ENCODE measurements around the gene OXLD1.
A peak's percentile ranks its signal among the peaks of the same experiment; 100 is the strongest.
"Not testable (repeated sequence)": the region's sequence is repeated elsewhere in the genome, so short reads cannot be mapped to it uniquely, and the experiment has no call there.

Gene OXLD1

GRCh38 chr17:81640011-81640410 is 26.4 kb downstream of the OXLD1 start:
- Mint-ChIP-seq H3K9me3 (no peaks in the 10 kb centered on the region), H3K4me3 (no peak overlapping the region), H3K27ac (no peak overlapping the region), H3K27me3 (ENCODE audit: low read depth) (no peaks in the 10 kb centered on the region), H3K36me3 (ENCODE audit: low read depth) (peaks cover 4% of the 10 kb centered on the region), H3K4me1 (ENCODE audit: low read depth) (peaks cover 8% of the 10 kb centered on the region)

- no peak overlapping the region for H3K27ac Mint-ChIP-seq
- no peaks in the 10 kb centered on the region for H3K9me3 Mint-ChIP-seq
- no peak overlapping the region for H3K4me3 Mint-ChIP-seq
- peaks cover 8% of the 10 kb centered on the region for H3K4me1 Mint-ChIP-seq (ENCODE audit: low read depth)
- peaks cover 4% of the 10 kb centered on the region for H3K36me3 Mint-ChIP-seq (ENCODE audit: low read depth)
- H3K27me3 Mint-ChIP-seq (ENCODE audit: low read depth), result no peaks in the 10 kb centered on the region
These were observed 27.7 kb downstream of the OXLD1 start for GRCh38 chr17:81638683-81639082.

- Mint-ChIP-seq H3K9me3 (no peaks in the 10 kb centered on the region), H3K36me3 (ENCODE audit: low read depth) (peaks cover 8% of the 10 kb centered on the region), H3K27ac (peak within 1 kb of the TSS; percentile 82), H3K27me3 (ENCODE audit: low read depth) (no peaks in the 10 kb centered on the region), H3K4me3 (peak within 1 kb of the TSS; percentile 93), H3K4me1 (ENCODE audit: low read depth) (peaks cover 11% of the 10 kb centered on the region)
These were observed 29.7 kb downstream of the OXLD1 start, which contains the start of the genes NPLOC4 and TSPAN10 for GRCh38 chr17:81636505-81637288. TSS of gene NPLOC4 (minus strand) at chr17:81637112. CDS start at chr17:81636930, 182 bp downstream. TSS of gene TSPAN10 (plus strand) at chr17:81637196. CDS start at chr17:81642413, 5,217 bp downstream.

GRCh38 chr17:81635973-81636504 is 30.4 kb downstream of the OXLD1 start:
- H3K27ac Mint-ChIP-seq, result peak overlapping the region; percentile 82
- peaks cover 8% of the 10 kb centered on the region for H3K36me3 Mint-ChIP-seq (ENCODE audit: low read depth)
- H3K4me1 Mint-ChIP-seq (ENCODE audit: low read depth), result peaks cover 11% of the 10 kb centered on the region
- H3K9me3 Mint-ChIP-seq, result no peaks in the 10 kb centered on the region
- H3K27me3 Mint-ChIP-seq (ENCODE audit: low read depth), result no peaks in the 10 kb centered on the region
- H3K4me3 Mint-ChIP-seq, result peak overlapping the region; percentile 93

- Mint-ChIP-seq H3K27ac (peak overlapping the region; percentile 8), H3K9me3 (no peaks in the 10 kb centered on the region), H3K4me3 (peak overlapping the region; percentile 93)
These were observed 31.0 kb downstream of the OXLD1 start for GRCh38 chr17:81635431-81635830.

GRCh38 chr17:81631482-81631881 is 34.9 kb downstream of the OXLD1 start:
- no peak overlapping the region for H3K4me3 Mint-ChIP-seq
- no peaks in the 10 kb centered on the region for H3K27me3 Mint-ChIP-seq (ENCODE audit: low read depth)
- no peaks in the 10 kb centered on the region for H3K9me3 Mint-ChIP-seq
- H3K27ac Mint-ChIP-seq, result no peak overlapping the region
- peaks cover 22% of the 10 kb centered on the region for H3K36me3 Mint-ChIP-seq (ENCODE audit: low read depth)
- peaks cover 13% of the 10 kb centered on the region for H3K4me1 Mint-ChIP-seq (ENCODE audit: low read depth)

More at GRCh38 chr17:81635431-81635830, 31.0 kb downstream of the OXLD1 start:
- no peaks in the 10 kb centered on the region for H3K27me3 Mint-ChIP-seq (ENCODE audit: low read depth)
- peaks cover 12% of the 10 kb centered on the region for H3K4me1 Mint-ChIP-seq (ENCODE audit: low read depth)
- peaks cover 8% of the 10 kb centered on the region for H3K36me3 Mint-ChIP-seq (ENCODE audit: low read depth)

GRCh38 chr17:81630274-81630673 is 36.1 kb downstream of the OXLD1 start:
- Mint-ChIP-seq H3K36me3 (ENCODE audit: low read depth) (peaks cover 27% of the 10 kb centered on the region), H3K4me1 (ENCODE audit: low read depth) (peaks cover 8% of the 10 kb centered on the region), H3K4me3 (no peak overlapping the region), H3K27ac (no peak overlapping the region), H3K9me3 (peaks cover 3% of the 10 kb centered on the region), H3K27me3 (ENCODE audit: low read depth) (no peaks in the 10 kb centered on the region)

- Mint-ChIP-seq H3K27me3 (ENCODE audit: low read depth) (no peaks in the 10 kb centered on the region), H3K4me3 (no peak overlapping the region), H3K4me1 (ENCODE audit: low read depth) (peaks cover 18% of the 10 kb centered on the region), H3K27ac (no peak overlapping the region), H3K9me3 (peaks cover 11% of the 10 kb centered on the region), H3K36me3 (ENCODE audit: low read depth) (peaks cover 46% of the 10 kb centered on the region)
These were observed 44.8 kb downstream of the OXLD1 start for GRCh38 chr17:81621494-81622130.

- not testable (repeated sequence) for H3K4me3 Mint-ChIP-seq; H3K9me3 Mint-ChIP-seq; H3K27ac Mint-ChIP-seq; H3K27me3 Mint-ChIP-seq (ENCODE audit: low read depth)
- Mint-ChIP-seq H3K4me1 (ENCODE audit: low read depth) (peaks cover 21% of the 10 kb centered on the region), H3K36me3 (ENCODE audit: low read depth) (peaks cover 35% of the 10 kb centered on the region)
These were observed 48.1 kb downstream of the OXLD1 start for GRCh38 chr17:81618307-81618706.

- Mint-ChIP-seq H3K27me3 (ENCODE audit: low read depth) (no peaks in the 10 kb centered on the region), H3K36me3 (ENCODE audit: low read depth) (peaks cover 42% of the 10 kb centered on the region), H3K9me3 (no peaks in the 10 kb centered on the region)
These were observed 49.5 kb downstream of the OXLD1 start for GRCh38 chr17:81616877-81617276.

GRCh38 chr17:81615401-81615930 is 50.9 kb downstream of the OXLD1 start:
- peaks cover 21% of the 10 kb centered on the region for H3K4me1 Mint-ChIP-seq (ENCODE audit: low read depth)
- no peaks in the 10 kb centered on the region for H3K9me3 Mint-ChIP-seq
- no peaks in the 10 kb centered on the region for H3K27me3 Mint-ChIP-seq (ENCODE audit: low read depth)
- peaks cover 32% of the 10 kb centered on the region for H3K36me3 Mint-ChIP-seq (ENCODE audit: low read depth)
- no peak overlapping the region for H3K27ac Mint-ChIP-seq
- no peak overlapping the region for H3K4me3 Mint-ChIP-seq

More at GRCh38 chr17:81616877-81617276, 49.5 kb downstream of the OXLD1 start:
- H3K4me1 Mint-ChIP-seq (ENCODE audit: low read depth), result peaks cover 23% of the 10 kb centered on the region
- H3K27ac Mint-ChIP-seq, result no peak overlapping the region
- no peak overlapping the region for H3K4me3 Mint-ChIP-seq

All from T-helper 1 cell treated with Interleukin-12 subunit alpha and Interleukin-12 subunit beta and Interleukin-4 antibody, amounts not matched to agents 30 μg/mL and 1 μg/mL, for 36 hours (primary cell).